ENCODE data around the gene IPO9. TPM values are rescaled to one million over a fixed set of nuclear protein-coding genes. Genes with fewer than 3 reads are reported as not detected.

The IPO9 gene
- total and polyA plus RNA-seq, 10 of the 15 experiments (the other 5 are each of a cell fraction or from before 2014, with no cell fraction given), result 19.1 to 77.3 (median 34.1) TPM

GRCh38 chr1:201806801-201807200, 22.2 kb upstream of the IPO9 start:
- Histone ChIP-seq H3K27me3 (replicated peaks in 1 of 2; ENCODE audit: control insufficient read depth in 2 of 2, insufficient read depth in 2 of 2, low read length in 1 of 2) (no peaks in the 10 kb centered on the region), H3K4me3 (no peak overlapping the region), H3K4me2 (ENCODE audit: control insufficient read depth, insufficient read depth) (no peak overlapping the region), H3K27ac (ENCODE audit: control insufficient read depth, insufficient read depth) (no peak overlapping the region), H3K9ac (ENCODE audit: control insufficient read depth, insufficient read depth, low read length) (no peak overlapping the region), H3K4me1 (ENCODE audit: control insufficient read depth, insufficient read depth, low read length) (no peaks in the 10 kb centered on the region), H4K20me1 (ENCODE audit: control insufficient read depth, insufficient read depth) (no peaks in the 10 kb centered on the region), H3K36me3 (ENCODE audit: control insufficient read depth in 2 of 2, insufficient read depth in 2 of 2, low read length in 1 of 2) (no peaks in the 10 kb centered on the region), H3K9me3 (replicated peaks; ENCODE audit: control insufficient read depth, insufficient read depth, low read length) (no peaks in the 10 kb centered on the region), H3K79me2 (ENCODE audit: control insufficient read depth, insufficient read depth, low read length) (no peaks in the 10 kb centered on the region), H2AFZ (ENCODE audit: control insufficient read depth, low read depth, low read length) (no peak overlapping the region)
- WGBS (ENCODE audit: insufficient coverage, insufficient replicate concordance, low lambda C conversion rate, missing lambda C conversion rate), result 38% methylated on average over 4 of the region's 4 CpGs
- POLR2A ChIA-PET, result no interaction called here
- SMC1A ChIA-PET (ENCODE audit: uncharacterized antibody, unreplicated experiment), result interaction anchor here (1.0 kb wide), 1 partner anchor 251 kb away, joined by 4 read pairs; no protein-coding TSS in a partner anchor
- FAIRE-seq (no peak), DNase-seq (ENCODE audit: low read depth, low spot score) (no peak), ATAC-seq (no peak)
- intact Hi-C loops (cut with micrococcal nuclease; ENCODE audit: unreplicated experiment) (no loop called here), in situ Hi-C loops (cut with MboI) (no loop called here)
- RAD21 ChIA-PET (ENCODE audit: unreplicated experiment), result interaction anchor here (1.2 kb wide), 1 partner anchor 13 kb away, joined by 3 read pairs; no protein-coding TSS in a partner anchor
- CTCF ChIA-PET, result interaction anchor here (0.6 to 1.1 kb wide), 4 partner anchors 12 to 359 kb away, joined by 3 to 4 read pairs (median 3); no protein-coding TSS in a partner anchor
- no TSS peak for BruUV-seq (replicated peaks)
- TF ChIP-seq NRF1 (conservative IDR thresholded peaks at IDR 0.05; ENCODE audit: low read depth, low read length) (no peak), LARP7 (IDR thresholded peaks at IDR 0.05) (no peak), REST (IDR thresholded peaks at IDR 0.05; ENCODE audit: low read depth, low read length) (no peak), TCF7 (IDR thresholded peaks at IDR 0.05; ENCODE audit: borderline replicate concordance) (no peak), ASH2L (IDR thresholded peaks at IDR 0.05; ENCODE audit: borderline replicate concordance, low read depth) (no peak), NR2C1 (IDR thresholded peaks at IDR 0.05) (no peak), SMAD5 (IDR thresholded peaks at IDR 0.05; ENCODE audit: low read depth) (no peak), SMARCA5 (IDR thresholded peaks at IDR 0.05) (no peak), JUND (IDR thresholded peaks at IDR 0.05; ENCODE audit: low read depth, low read length) (no peak), HCFC1 (IDR thresholded peaks at IDR 0.05; ENCODE audit: low read length) (no peak), PAX8 (IDR thresholded peaks at IDR 0.05) (no peak), SIX5 (IDR thresholded peaks at IDR 0.05; ENCODE audit: low read depth, low read length, severe bottlenecking) (no peak), KLF5 (IDR thresholded peaks at IDR 0.05; ENCODE audit: partially characterized antibody) (no peak), GATAD2B (conservative IDR thresholded peaks at IDR 0.05; ENCODE audit: low read depth) (no peak), EP300 (IDR thresholded peaks at IDR 0.05; ENCODE audit: borderline replicate concordance in 1 of 2, control insufficient read depth in 1 of 2, low read depth in 2 of 2, low read length in 2 of 2) (no peak), NR2F1 (conservative IDR thresholded peaks at IDR 0.05) (no peak), WRNIP1 (IDR thresholded peaks at IDR 0.05; ENCODE audit: borderline replicate concordance, low read depth, low read length) (no peak)
- TF ChIP-seq, protein P1, sequence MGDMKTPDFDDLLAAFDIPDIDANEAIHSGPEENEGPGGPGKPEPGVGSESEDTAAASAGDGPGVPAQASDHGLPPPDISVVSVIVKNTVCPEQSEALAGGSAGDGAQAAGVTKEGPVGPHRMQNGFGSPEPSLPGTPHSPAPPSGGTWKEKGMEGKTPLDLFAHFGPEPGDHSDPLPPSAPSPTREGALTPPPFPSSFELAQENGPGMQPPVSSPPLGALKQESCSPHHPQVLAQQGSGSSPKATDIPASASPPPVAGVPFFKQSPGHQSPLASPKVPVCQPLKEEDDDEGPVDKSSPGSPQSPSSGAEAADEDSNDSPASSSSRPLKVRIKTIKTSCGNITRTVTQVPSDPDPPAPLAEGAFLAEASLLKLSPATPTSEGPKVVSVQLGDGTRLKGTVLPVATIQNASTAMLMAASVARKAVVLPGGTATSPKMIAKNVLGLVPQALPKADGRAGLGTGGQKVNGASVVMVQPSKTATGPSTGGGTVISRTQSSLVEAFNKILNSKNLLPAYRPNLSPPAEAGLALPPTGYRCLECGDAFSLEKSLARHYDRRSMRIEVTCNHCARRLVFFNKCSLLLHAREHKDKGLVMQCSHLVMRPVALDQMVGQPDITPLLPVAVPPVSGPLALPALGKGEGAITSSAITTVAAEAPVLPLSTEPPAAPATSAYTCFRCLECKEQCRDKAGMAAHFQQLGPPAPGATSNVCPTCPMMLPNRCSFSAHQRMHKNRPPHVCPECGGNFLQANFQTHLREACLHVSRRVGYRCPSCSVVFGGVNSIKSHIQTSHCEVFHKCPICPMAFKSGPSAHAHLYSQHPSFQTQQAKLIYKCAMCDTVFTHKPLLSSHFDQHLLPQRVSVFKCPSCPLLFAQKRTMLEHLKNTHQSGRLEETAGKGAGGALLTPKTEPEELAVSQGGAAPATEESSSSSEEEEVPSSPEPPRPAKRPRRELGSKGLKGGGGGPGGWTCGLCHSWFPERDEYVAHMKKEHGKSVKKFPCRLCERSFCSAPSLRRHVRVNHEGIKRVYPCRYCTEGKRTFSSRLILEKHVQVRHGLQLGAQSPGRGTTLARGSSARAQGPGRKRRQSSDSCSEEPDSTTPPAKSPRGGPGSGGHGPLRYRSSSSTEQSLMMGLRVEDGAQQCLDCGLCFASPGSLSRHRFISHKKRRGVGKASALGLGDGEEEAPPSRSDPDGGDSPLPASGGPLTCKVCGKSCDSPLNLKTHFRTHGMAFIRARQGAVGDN (IDR thresholded peaks at IDR 0.05), result no peak

Measured in GM12878 (cell line).